Endothelial cell (in vitro differentiated cells): Measurements from ENCODE around the gene BTBD8. TPM values are rescaled to one million over a fixed set of nuclear protein-coding genes. Genes with fewer than 3 reads are reported as not detected.

Source experiments
- DNase-seq: peaks from one replicate; pipeline ENCODE4 v3.0.0; 2021; ENCODE audit warnings: low spot score
- H3K27ac Mint-ChIP-seq: one replicate; pipeline ENCODE4 v1.8.0; 2021; ENCODE audit warnings: mixed read lengths, inconsistent platforms; ENCODE audit not compliant: unreplicated experiment
- H3K27me3 Mint-ChIP-seq: one replicate; pipeline ENCODE4 v1.8.0; 2021; ENCODE audit warnings: mild to moderate bottlenecking, moderate library complexity, mixed read lengths, inconsistent platforms; ENCODE audit not compliant: unreplicated experiment
- H3K36me3 Mint-ChIP-seq: one replicate; pipeline ENCODE4 v1.8.0; 2021; ENCODE audit warnings: mild to moderate bottlenecking, low read depth, mixed read lengths, inconsistent platforms; ENCODE audit not compliant: unreplicated experiment
- H3K4me1 Mint-ChIP-seq: one replicate; pipeline ENCODE4 v1.8.0; 2021; ENCODE audit warnings: mild to moderate bottlenecking, mixed read lengths, inconsistent platforms; ENCODE audit not compliant: unreplicated experiment
- H3K4me3 Mint-ChIP-seq: one replicate; pipeline ENCODE4 v1.8.0; 2021; ENCODE audit warnings: mild to moderate bottlenecking, mixed read lengths, inconsistent platforms; ENCODE audit not compliant: unreplicated experiment
- H3K9me3 Mint-ChIP-seq: one replicate; pipeline ENCODE4 v1.8.0; 2021; ENCODE audit warnings: mixed read lengths, inconsistent platforms; ENCODE audit not compliant: unreplicated experiment
- CTCF ChIP-seq: fragments of 200-600 bp; sonication (generic); IDR thresholded peaks from one replicate; pipeline ENCODE4 v1.5.0; 2021; ENCODE audit warnings: antibody characterized with exemption; ENCODE audit not compliant: unreplicated experiment
- total RNA-seq: library from RNA; stranded (reverse); fragmentation: NEBNext Ultra II Directional; extraction: Animal tissue kit (Norgen Biotek cat#: 25700); gene quantifications from one replicate; pipeline ENCODE4 v1.2.1, GENCODE V29; 2021; ENCODE audit not compliant: unreplicated experiment

BTBD8 gene
- total RNA-seq, 1 donor from 2014 or later, result 4.0 TPM

DNA sequence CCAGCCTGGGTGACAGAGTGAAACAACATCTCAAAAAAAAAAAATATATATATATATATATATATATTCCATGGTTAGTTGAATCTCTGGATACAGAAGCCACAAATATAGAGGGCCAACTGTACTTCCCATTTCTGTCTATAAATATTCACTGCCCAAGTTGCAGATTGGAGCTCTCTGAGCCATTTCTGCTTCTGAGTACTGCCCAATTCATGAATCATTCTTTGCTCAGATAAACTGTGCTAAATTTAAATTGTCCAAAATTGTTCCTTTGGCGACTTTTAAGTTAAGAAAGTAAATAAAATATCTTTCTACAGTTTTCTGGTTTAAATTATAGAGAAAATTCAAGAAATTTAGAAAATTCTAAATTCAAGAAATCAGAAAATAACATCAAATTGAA, 114.4 kb downstream of the BTBD8 start:
- Mint-ChIP-seq H3K4me1 (no peaks in the 10 kb centered on the region), H3K27ac (no peak overlapping the region), H3K36me3 (no peaks in the 10 kb centered on the region), H3K4me3 (no peak overlapping the region), H3K9me3 (no peaks in the 10 kb centered on the region), H3K27me3 (no peaks in the 10 kb centered on the region)
- no peak for TF ChIP-seq CTCF
- DNase-seq, result no peak

DNA sequence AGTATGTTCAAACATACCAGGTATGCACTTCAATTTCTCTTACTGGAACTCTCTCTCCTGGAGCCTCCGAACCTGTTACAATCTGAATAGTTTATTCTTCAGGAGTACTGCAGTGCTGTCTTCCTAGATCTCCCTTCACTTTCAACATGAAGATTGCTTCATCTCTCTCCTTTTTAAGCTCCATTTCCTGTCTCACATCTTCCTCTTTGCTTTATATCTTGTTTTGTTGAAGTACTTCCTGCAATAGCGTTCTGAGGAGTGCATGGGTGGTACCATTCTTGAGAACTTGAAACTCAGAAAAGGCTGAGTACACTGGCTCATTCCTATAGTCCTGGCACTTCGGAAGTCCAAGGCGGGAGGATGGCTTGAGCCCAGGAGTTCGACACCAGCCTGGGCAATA, 121.8 kb downstream of the BTBD8 start:
- DNase-seq, result no peak
- Mint-ChIP-seq H3K9me3 (no peaks in the 10 kb centered on the region), H3K36me3 (no peaks in the 10 kb centered on the region), H3K4me1 (peaks cover 8% of the 10 kb centered on the region), H3K4me3 (no peak overlapping the region), H3K27ac (no peak overlapping the region), H3K27me3 (no peaks in the 10 kb centered on the region)
- no peak for TF ChIP-seq CTCF

- Mint-ChIP-seq H3K27me3 (no peaks in the 10 kb centered on the region), H3K9me3 (no peaks in the 10 kb centered on the region), H3K27ac (no peak overlapping the region), H3K4me3 (no peak overlapping the region), H3K36me3 (no peaks in the 10 kb centered on the region), H3K4me1 (peaks cover 8% of the 10 kb centered on the region)
- no peak for TF ChIP-seq CTCF
- no peak for DNase-seq
Observed at GRCh38 chr1:92203105-92203504, 123.0 kb downstream of the BTBD8 start.

GRCh38 chr1:92210701-92211100, 130.6 kb downstream of the BTBD8 start:
- no peak overlapping the region for H3K4me3 Mint-ChIP-seq
- TF ChIP-seq CTCF, result no peak

DNA sequence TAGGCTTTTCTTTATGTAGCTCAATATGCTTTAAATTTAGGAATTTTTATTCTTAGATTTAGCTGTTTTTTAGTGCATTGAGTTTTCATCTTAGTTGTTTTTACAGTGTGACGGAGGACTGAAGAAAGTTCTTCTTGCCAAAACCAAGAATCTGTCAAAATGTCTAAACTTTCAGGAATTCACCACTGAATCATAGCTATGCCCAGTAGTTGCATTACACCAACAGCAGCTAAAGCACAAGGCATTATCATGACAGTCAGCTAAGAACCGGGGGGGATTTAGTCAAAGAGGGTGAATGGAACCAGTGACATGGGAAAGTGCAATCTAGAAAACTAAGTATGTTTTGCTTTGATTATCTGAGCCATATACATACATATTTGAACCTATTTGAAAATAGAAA, 131.0 kb downstream of the BTBD8 start:
- Mint-ChIP-seq H3K36me3 (no peaks in the 10 kb centered on the region), H3K27me3 (peaks cover 2% of the 10 kb centered on the region), H3K9me3 (no peaks in the 10 kb centered on the region), H3K4me3 (no peak overlapping the region), H3K27ac (no peak overlapping the region), H3K4me1 (peaks cover 4% of the 10 kb centered on the region)
- TF ChIP-seq CTCF, result no peak
- DNase-seq, result no peak

More at GRCh38 chr1:92210701-92211100, 130.6 kb downstream of the BTBD8 start:
- Mint-ChIP-seq H3K36me3 (no peaks in the 10 kb centered on the region), H3K9me3 (no peaks in the 10 kb centered on the region), H3K4me1 (peaks cover 4% of the 10 kb centered on the region), H3K27ac (no peak overlapping the region), H3K27me3 (peaks cover 2% of the 10 kb centered on the region)
- DNase-seq, result no peak
